Left ventricle myocardium superior (tissue), 1 donor: ENCODE measurements around the gene KMO. TPM values are rescaled to one million over a fixed set of nuclear protein-coding genes. Genes with fewer than 3 reads are reported as not detected.
A peak's percentile ranks its signal among the peaks of the same experiment; 100 is the strongest.

Experiments used
- ATAC-seq: fragments of 200-7000 bp; cut with Tn5 transposase; one replicate; pipeline ENCODE4 v1.9.1; 2020; ENCODE audit warnings: mild to moderate bottlenecking, moderate library complexity
- DNase-seq: peaks from one replicate; pipeline ENCODE4 v3.0.0-alpha.2; 2020
- intact Hi-C: fragments of 100-400 bp; cut with micrococcal nuclease; formaldehyde crosslinking; loops from one replicate; pipeline ENCODE4 v1.11.0; 2022
- total RNA-seq: library from RNA; stranded (reverse); fragmentation: NEBNext Ultra II Directional; extraction: Animal tissue kit (Norgen Biotek cat#: 25700); gene quantifications from one replicate; pipeline ENCODE4 v1.2.1, GENCODE V29; 2021
- donor health status: DM: no; HTN: yes; CAD: no; lungs with severe emphysema.

KMO gene
- total RNA-seq, 1 donor from 2014 or later: 0.22 TPM

GRCh38 chr1:241614144-241614543 is 82.0 kb downstream of the KMO start:
- DNase-seq (no peak), ATAC-seq (no peak)
- intact Hi-C loops: loop anchor here (10.0 kb wide), 1 partner anchor 231 kb away; the partner anchor contains the start of gene EXO1

GRCh38 chr1:241614572-241614971 is 82.4 kb downstream of the KMO start:
- ATAC-seq (no peak), DNase-seq (no peak)
- intact Hi-C loops: loop anchor here (10.0 kb wide), 1 partner anchor 230 kb away; the partner anchor contains the start of gene EXO1

- no peak for DNase-seq
- no peak for ATAC-seq
- intact Hi-C loops: loop anchor here (10.0 kb wide), 1 partner anchor 229 kb away; the partner anchor contains the start of gene EXO1
Measured at GRCh38 chr1:241615043-241615974, 83.1 kb downstream of the KMO start.

- ATAC-seq (no peak), DNase-seq (no peak)
- intact Hi-C loops: loop anchor here (10.0 kb wide), 1 partner anchor 227 kb away; the partner anchor contains the start of gene EXO1
Measured at GRCh38 chr1:241617426-241617825, 85.2 kb downstream of the KMO start.

- intact Hi-C loops: no loop called here
- peak; percentile 47 for ATAC-seq
- no peak for DNase-seq
Measured at GRCh38 chr1:241622669-241623068, 90.5 kb downstream of the KMO start.

- DNase-seq (no peak), ATAC-seq (no peak)
- intact Hi-C loops: no loop called here
Measured at GRCh38 chr1:241624935-241625334, 92.8 kb downstream of the KMO start.

GRCh38 chr1:241627453-241628259 is 95.5 kb downstream of the KMO start:
- DNase-seq (no peak), ATAC-seq (no peak)
- intact Hi-C loops: no loop called here

- ATAC-seq (no peak), DNase-seq (no peak)
- intact Hi-C loops: loop anchor here (10.0 kb wide), 1 partner anchor 105 kb away; no protein-coding TSS in a partner anchor
Measured at GRCh38 chr1:241630005-241630404, 97.8 kb downstream of the KMO start.

- no peak for ATAC-seq
- DNase-seq: no peak
Measured at GRCh38 chr1:241630476-241630875, 98.3 kb downstream of the KMO start.

GRCh38 chr1:241630899-241631298 is 98.7 kb downstream of the KMO start:
- no peak for DNase-seq
- intact Hi-C loops: loop anchor here (10.0 kb wide), 1 partner anchor 106 kb away; no protein-coding TSS in a partner anchor
- no peak for ATAC-seq

More at GRCh38 chr1:241630476-241630875, 98.3 kb downstream of the KMO start:
- intact Hi-C loops: loop anchor here (10.0 kb wide), 1 partner anchor 106 kb away; no protein-coding TSS in a partner anchor

- ATAC-seq: no peak
- DNase-seq: no peak
- intact Hi-C loops: loop anchor here (10.0 kb wide), 1 partner anchor 107 kb away; no protein-coding TSS in a partner anchor
Measured at GRCh38 chr1:241631674-241632073, 99.5 kb downstream of the KMO start.

- ATAC-seq (no peak), DNase-seq (no peak)
- intact Hi-C loops: loop anchor here (10.0 kb wide), 1 partner anchor 108 kb away; no protein-coding TSS in a partner anchor
Measured at GRCh38 chr1:241632987-241633386, 100.8 kb downstream of the KMO start.

- intact Hi-C loops: loop anchor here (10.0 kb wide), 1 partner anchor 111 kb away; no protein-coding TSS in a partner anchor
Measured at GRCh38 chr1:241635556-241636152, 103.5 kb downstream of the KMO start.

GRCh38 chr1:241636291-241636690 is 104.1 kb downstream of the KMO start:
- DNase-seq (no peak), ATAC-seq (no peak)
- intact Hi-C loops: loop anchor here (10.0 kb wide), 1 partner anchor 111 kb away; no protein-coding TSS in a partner anchor

More at GRCh38 chr1:241635556-241636152, 103.5 kb downstream of the KMO start:
- no peak for ATAC-seq
- no peak for DNase-seq

GRCh38 chr1:241637046-241637590 is 104.9 kb downstream of the KMO start:
- ATAC-seq (no peak), DNase-seq (no peak)
- intact Hi-C loops: loop anchor here (10.0 kb wide), 1 partner anchor 112 kb away; no protein-coding TSS in a partner anchor

GRCh38 chr1:241637604-241638003 is 105.4 kb downstream of the KMO start:
- intact Hi-C loops: loop anchor here (10.0 kb wide), 1 partner anchor 113 kb away; no protein-coding TSS in a partner anchor
- DNase-seq: no peak
- no peak for ATAC-seq

- intact Hi-C loops: loop anchor here (10.0 kb wide), 1 partner anchor 113 kb away; no protein-coding TSS in a partner anchor
- ATAC-seq (no peak), DNase-seq (no peak)
Measured at GRCh38 chr1:241638099-241638682, 106.0 kb downstream of the KMO start.
